Endodermal cell (in vitro differentiated cells): ENCODE data around the gene CGREF1. TPM values are rescaled to one million over a fixed set of nuclear protein-coding genes. Genes with fewer than 3 reads are reported as not detected.
"Not testable (repeated sequence)": the region's sequence is repeated elsewhere in the genome, so short reads cannot be mapped to it uniquely, and the experiment has no call there.

Experiments used
- DNase-seq: peaks from one replicate; pipeline ENCODE4 v3.0.0-alpha.2; 2017
- H3K27ac ChIP-seq: 2 replicates; pipeline ENCODE4 v1.5.1; 2013; ENCODE audit warnings: mild to moderate bottlenecking, low read depth, low read length, moderate library complexity
- H3K27me3 ChIP-seq: 2 replicates; pipeline ENCODE4 v1.6.1; 2013; ENCODE audit warnings: mild to moderate bottlenecking, low read length, moderate library complexity; ENCODE audit not compliant: insufficient read depth, control insufficient read depth, poor library complexity, severe bottlenecking
- H3K36me3 ChIP-seq: 2 replicates; pipeline ENCODE4 v1.7.0; 2013; ENCODE audit warnings: mild to moderate bottlenecking, low read length, moderate library complexity; ENCODE audit not compliant: control insufficient read depth, insufficient read depth
- H3K4me1 ChIP-seq: one replicate; pipeline ENCODE4 v1.7.0; 2013; ENCODE audit warnings: low read length; ENCODE audit not compliant: control insufficient read depth, insufficient read depth
- H3K4me3 ChIP-seq: 2 replicates; pipeline ENCODE4 v1.5.1; 2013; ENCODE audit warnings: mild to moderate bottlenecking, low read length, moderate library complexity
- H3K9ac ChIP-seq: 2 replicates; pipeline ENCODE4 v1.6.1; 2013; ENCODE audit warnings: mild to moderate bottlenecking, low read length, moderate library complexity; ENCODE audit not compliant: poor library complexity, severe bottlenecking; ENCODE audit errors: extremely low read depth
- H3K9me3 ChIP-seq: 2 replicates; pipeline ENCODE4 v1.6.1; 2013; ENCODE audit warnings: mild to moderate bottlenecking, low read length, moderate library complexity; ENCODE audit not compliant: control insufficient read depth
- H3K27ac Mint-ChIP-seq: 2 replicates; pipeline ENCODE4 v1.8.0; 2020; ENCODE audit warnings: mixed read lengths
- H3K27me3 Mint-ChIP-seq: 2 replicates; pipeline ENCODE4 v1.8.0; 2021; ENCODE audit warnings: mild to moderate bottlenecking, mixed read lengths; ENCODE audit not compliant: insufficient read depth
- H3K36me3 Mint-ChIP-seq: 2 replicates; pipeline ENCODE4 v1.8.0; 2020; ENCODE audit warnings: low read depth, mixed read lengths
- H3K4me1 Mint-ChIP-seq: 2 replicates; pipeline ENCODE4 v1.8.0; 2020; ENCODE audit warnings: mixed read lengths
- H3K4me3 Mint-ChIP-seq: 2 replicates; pipeline ENCODE4 v1.8.0; 2020; ENCODE audit warnings: mild to moderate bottlenecking, moderate library complexity, mixed read lengths
- H3K9me3 Mint-ChIP-seq: 2 replicates; pipeline ENCODE4 v1.8.0; 2020; ENCODE audit warnings: mild to moderate bottlenecking, mixed read lengths
- CTCF ChIP-seq: fragments of 200-600 bp; sonication (generic); conservative IDR thresholded peaks from 2 replicates; pipeline ENCODE4 v1.5.0; 2021; ENCODE audit warnings: antibody characterized with exemption, mild to moderate bottlenecking
- WGBS, 2 experiments: methylation state at CpG; one replicate each; pipeline versions ENCODE4 v1.1.5 to v1.1.7; 2013; ENCODE audit warnings: missing lambda C conversion rate in 2 of 2, mixed read lengths in 1 of 2; ENCODE audit not compliant: insufficient coverage in 1 of 2, insufficient read length in 1 of 2; 5-methylcytosine and 5-hydroxymethylcytosine counted together
- total RNA-seq, 2 donors: library from RNA; stranded (reverse); fragmentation: NEBNext Ultra II Directional in 1 of 2; extraction: Animal tissue kit (Norgen Biotek cat#: 25700) in 1 of 2; gene quantifications; 2 replicates in 1 of 2; 3 replicates in 1 of 2; pipeline ENCODE4 v1.2.1, GENCODE V29; 2021

The CGREF1 gene
- total RNA-seq, 2 donors from 2014 or later = 0.20 to 0.33 TPM

- Histone ChIP-seq H3K4me1 (no peaks in the 10 kb centered on the region), H3K9ac (no peak overlapping the region), H3K4me3 (no peak overlapping the region), H3K27ac (no peak overlapping the region), H3K36me3 (no peaks in the 10 kb centered on the region), H3K9me3 (no peaks in the 10 kb centered on the region), H3K27me3 (peaks cover 78% of the 10 kb centered on the region)
- H3K9me3 Mint-ChIP-seq = peaks cover 3% of the 10 kb centered on the region
- H3K4me1 Mint-ChIP-seq = peaks cover 13% of the 10 kb centered on the region
- 79 to 81% methylated on average over 2 of the region's 2 CpGs for WGBS, 2 experiments
- no peak for TF ChIP-seq CTCF
- H3K4me3 Mint-ChIP-seq = no peak overlapping the region
- peaks cover 82% of the 10 kb centered on the region for H3K27me3 Mint-ChIP-seq
- no peak for DNase-seq
- H3K36me3 Mint-ChIP-seq = no peaks in the 10 kb centered on the region
- H3K27ac Mint-ChIP-seq = no peak overlapping the region
Measured at GRCh38 chr2:27121906-27122305, 3.0 kb upstream of the CGREF1 start.

- Mint-ChIP-seq H3K4me3 (peak overlapping the region; percentile 53), H3K4me1 (peaks cover 13% of the 10 kb centered on the region), H3K27me3 (peaks cover 78% of the 10 kb centered on the region)
- H3K27ac ChIP-seq, DNase-seq, H3K36me3 ChIP-seq, H3K36me3 Mint-ChIP-seq, H3K9ac ChIP-seq, H3K9me3 ChIP-seq, H3K9me3 Mint-ChIP-seq, H3K4me1 ChIP-seq, H3K27ac Mint-ChIP-seq: not testable (repeated sequence)
- 87 to 90% methylated on average over 5 to 8 of the region's 8 CpGs for WGBS, 2 experiments
- Histone ChIP-seq H3K4me3 (peak overlapping the region; percentile 58), H3K27me3 (peaks cover 75% of the 10 kb centered on the region)
Measured at GRCh38 chr2:27119330-27119670, 372 bp upstream of the CGREF1 start.

GRCh38 chr2:27117995-27118524 is 868 bp downstream of the CGREF1 start:
- DNase-seq = no peak
- Mint-ChIP-seq H3K4me1 (peaks cover 10% of the 10 kb centered on the region), H3K27ac (no peak overlapping the region), H3K9me3 (peaks cover 3% of the 10 kb centered on the region), H3K36me3 (no peaks in the 10 kb centered on the region), H3K27me3 (peaks cover 70% of the 10 kb centered on the region), H3K4me3 (peak overlapping the region; percentile 36)
- H3K4me1 ChIP-seq = no peaks in the 10 kb centered on the region
- H3K27me3 ChIP-seq = peaks cover 62% of the 10 kb centered on the region
- H3K9ac ChIP-seq = no peak overlapping the region
- no peak overlapping the region for H3K27ac ChIP-seq
- no peaks in the 10 kb centered on the region for H3K36me3 ChIP-seq
- no peak for TF ChIP-seq CTCF
- H3K4me3 ChIP-seq = peak overlapping the region; percentile 53
- H3K9me3 ChIP-seq = no peaks in the 10 kb centered on the region
- 23 to 34% methylated on average over 8 to 14 of the region's 14 CpGs for WGBS, 2 experiments

- Mint-ChIP-seq H3K9me3 (no peaks in the 10 kb centered on the region), H3K27me3 (peaks cover 48% of the 10 kb centered on the region), H3K4me1 (peaks cover 4% of the 10 kb centered on the region), H3K4me3 (no peak overlapping the region), H3K36me3 (no peaks in the 10 kb centered on the region), H3K27ac (no peak overlapping the region)
- Histone ChIP-seq H3K9me3 (no peaks in the 10 kb centered on the region), H3K9ac (no peak overlapping the region), H3K4me3 (no peak overlapping the region), H3K4me1 (no peaks in the 10 kb centered on the region), H3K27ac (no peak overlapping the region), H3K27me3 (peaks cover 37% of the 10 kb centered on the region), H3K36me3 (no peaks in the 10 kb centered on the region)
- WGBS, 2 experiments = 79 to 87% methylated on average over 1 to 2 of the region's 2 CpGs
- TF ChIP-seq CTCF = no peak
- DNase-seq = no peak
Measured at GRCh38 chr2:27115519-27115918, 3.4 kb downstream of the CGREF1 start.

GRCh38 chr2:27111392-27112078 is 7.4 kb downstream of the CGREF1 start:
- H3K36me3 Mint-ChIP-seq, H3K9me3 ChIP-seq, H3K4me1 Mint-ChIP-seq, H3K4me1 ChIP-seq, H3K36me3 ChIP-seq, H3K27me3 ChIP-seq, H3K9ac ChIP-seq, H3K27ac Mint-ChIP-seq, DNase-seq, H3K4me3 ChIP-seq, H3K9me3 Mint-ChIP-seq, H3K4me3 Mint-ChIP-seq, H3K27ac ChIP-seq: not testable (repeated sequence)
- WGBS, 2 experiments = 95 to 97% methylated on average over 12 to 49 of the region's 49 CpGs
- H3K27me3 Mint-ChIP-seq = peaks cover 14% of the 10 kb centered on the region
